HG02885 (cell line): ENCODE measurements around the gene WNT10A.

Source experiments
- ATAC-seq: cut with Tn5 transposase; IDR thresholded peaks from one replicate; pipeline ENCODE4 v1.9.1; 2021; ENCODE audit warnings: mild to moderate bottlenecking; ENCODE audit not compliant: unreplicated experiment, poor library complexity

WNT10A gene

DNA sequence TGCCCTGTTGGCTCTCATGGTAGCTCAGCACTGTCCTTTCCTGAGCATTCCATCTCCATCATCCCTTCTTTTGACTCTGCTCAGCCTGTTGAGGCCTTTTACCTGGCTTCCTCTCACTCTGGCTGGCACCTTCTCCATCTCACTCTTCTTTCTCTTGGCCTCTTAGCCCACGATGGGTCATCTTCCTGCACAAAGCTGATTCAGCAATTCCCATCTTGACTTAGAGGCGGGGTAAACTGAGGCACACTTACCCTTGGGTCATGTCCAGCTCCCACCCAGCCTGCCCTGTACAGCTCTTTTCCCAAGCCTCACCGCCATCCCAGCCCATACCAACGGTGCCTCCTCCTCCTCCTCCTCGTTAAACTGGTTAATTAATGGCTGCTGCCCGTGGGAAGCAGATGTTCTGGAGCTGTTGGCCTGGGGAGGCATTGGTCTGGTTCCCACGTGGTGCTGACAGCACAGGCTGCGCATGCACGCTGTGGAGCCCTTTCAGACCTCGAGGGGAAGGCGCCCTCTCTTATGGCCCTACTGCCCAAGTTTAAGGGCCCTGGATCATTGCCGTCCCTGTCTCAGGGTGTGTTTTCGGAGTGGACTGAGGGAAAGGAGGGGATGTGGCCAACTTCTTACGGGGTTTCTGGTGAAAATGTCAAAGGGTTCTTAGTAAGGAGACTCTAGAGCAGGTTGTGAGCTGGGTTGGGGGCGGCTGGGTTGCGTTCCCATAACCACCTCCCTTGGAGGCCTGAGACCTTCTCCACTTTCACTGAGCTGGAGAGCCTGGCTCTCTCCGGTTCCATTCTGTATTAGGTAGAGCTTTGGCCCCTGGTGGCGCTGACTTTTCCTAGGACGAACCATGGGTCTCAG, 10.9 kb downstream of the WNT10A start:
- no peak for ATAC-seq

DNA sequence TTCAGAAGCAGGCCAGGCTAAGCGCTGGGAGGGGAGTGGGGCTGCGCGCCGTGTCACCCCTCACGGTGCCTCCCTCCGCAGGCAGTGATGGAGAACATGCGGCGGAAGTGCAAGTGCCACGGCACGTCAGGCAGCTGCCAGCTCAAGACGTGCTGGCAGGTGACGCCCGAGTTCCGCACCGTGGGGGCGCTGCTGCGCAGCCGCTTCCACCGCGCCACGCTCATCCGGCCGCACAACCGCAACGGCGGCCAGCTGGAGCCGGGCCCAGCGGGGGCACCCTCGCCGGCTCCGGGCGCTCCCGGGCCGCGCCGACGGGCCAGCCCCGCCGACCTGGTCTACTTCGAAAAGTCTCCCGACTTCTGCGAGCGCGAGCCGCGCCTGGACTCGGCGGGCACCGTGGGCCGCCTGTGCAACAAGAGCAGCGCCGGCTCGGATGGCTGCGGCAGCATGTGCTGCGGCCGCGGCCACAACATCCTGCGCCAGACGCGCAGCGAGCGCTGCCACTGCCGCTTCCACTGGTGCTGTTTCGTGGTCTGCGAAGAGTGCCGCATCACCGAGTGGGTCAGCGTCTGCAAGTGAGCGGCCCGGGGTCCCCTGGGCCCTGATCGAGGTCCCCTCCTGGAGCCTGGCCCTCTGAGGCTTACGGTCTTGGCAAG, 12.2 kb downstream of the WNT10A start:
- ATAC-seq, result peak; percentile 46

DNA sequence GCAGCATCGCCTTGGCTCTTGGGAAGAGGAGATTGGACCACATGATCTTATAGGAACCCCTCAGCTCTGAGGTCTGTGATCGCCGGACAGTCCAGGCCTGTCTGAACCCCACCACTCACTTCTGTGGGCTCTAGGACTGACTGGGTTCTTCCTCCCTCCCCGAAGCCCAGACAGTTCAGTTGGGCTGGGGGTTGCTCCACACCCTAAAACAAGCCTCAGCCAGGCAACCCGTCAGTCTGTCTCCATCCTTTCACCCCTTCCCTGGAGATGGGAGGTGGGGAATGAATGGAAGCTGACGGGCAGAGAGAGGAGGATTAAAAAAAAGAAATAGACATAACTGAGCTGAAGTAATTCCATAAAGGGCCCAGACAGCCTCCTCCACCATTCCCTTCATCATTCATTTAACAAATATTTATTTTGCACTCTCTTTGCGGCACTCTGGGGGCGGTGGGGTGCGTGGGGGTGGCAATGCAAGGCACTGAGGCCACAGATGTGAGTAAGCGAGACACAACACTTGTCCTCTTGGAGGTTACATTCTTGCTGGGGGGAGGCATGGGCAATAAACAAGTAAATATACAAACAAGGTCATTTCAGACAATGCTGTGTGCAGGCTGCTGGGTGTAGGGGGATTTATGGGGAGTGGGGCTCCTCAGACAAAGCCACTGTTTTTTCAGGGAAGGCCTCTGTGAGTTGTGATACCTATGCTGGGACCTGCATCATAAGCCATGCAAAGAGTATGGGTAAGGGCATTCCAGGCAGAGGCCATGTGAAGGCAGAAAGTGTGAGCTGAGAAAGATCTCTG, 12.9 kb downstream of the WNT10A start:
- no peak for ATAC-seq

DNA sequence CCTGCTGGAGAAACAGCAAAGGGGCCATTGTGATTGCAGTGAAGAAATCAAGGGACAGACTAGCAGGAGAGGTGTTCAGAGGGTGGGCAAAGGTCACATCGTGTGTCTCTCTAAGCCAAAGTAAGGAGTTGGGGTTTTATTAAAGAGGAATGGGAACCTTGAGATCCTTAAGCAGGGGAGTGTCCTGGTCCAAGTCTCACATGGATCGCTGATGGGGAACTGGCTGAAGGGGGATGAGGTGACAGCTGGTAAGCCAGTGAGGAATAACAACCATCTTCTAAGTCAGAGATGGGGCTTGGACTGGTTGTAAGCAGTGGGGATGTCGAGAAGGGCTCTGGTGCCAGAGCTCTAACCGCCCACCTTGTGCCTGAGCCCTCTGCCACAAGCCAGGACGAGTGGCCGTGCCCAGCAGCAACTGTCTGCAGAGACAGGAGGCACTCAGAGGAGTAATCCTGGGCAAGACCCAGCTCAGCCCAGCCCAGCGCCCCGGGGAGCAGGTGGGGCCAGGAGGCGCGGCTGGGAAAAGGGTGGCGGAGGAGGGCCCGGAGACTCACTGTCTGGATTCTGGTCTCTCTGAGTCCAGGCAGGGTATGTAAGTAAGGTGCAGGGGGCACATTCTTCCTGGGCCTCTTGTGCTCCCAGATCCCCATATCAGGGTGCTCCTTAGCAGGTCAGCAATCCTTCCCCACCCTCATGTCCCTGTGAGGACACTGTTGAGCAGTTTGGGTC, 13.7 kb downstream of the WNT10A start:
- no peak for ATAC-seq

DNA sequence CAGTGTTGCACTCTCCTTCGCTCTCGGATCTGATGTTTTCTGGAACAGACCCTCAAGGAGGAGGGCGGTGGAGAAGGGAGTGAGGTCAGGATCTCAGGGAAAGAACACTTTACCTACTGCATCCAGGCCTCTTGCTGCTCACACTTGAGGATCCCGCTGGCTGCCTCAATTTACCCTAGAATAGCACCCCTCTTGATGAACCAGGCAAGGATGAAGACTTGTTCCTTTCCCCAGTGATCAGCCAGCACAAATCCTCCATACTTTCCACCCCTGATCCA, 14.2 kb downstream of the WNT10A start:
- ATAC-seq, result no peak

DNA sequence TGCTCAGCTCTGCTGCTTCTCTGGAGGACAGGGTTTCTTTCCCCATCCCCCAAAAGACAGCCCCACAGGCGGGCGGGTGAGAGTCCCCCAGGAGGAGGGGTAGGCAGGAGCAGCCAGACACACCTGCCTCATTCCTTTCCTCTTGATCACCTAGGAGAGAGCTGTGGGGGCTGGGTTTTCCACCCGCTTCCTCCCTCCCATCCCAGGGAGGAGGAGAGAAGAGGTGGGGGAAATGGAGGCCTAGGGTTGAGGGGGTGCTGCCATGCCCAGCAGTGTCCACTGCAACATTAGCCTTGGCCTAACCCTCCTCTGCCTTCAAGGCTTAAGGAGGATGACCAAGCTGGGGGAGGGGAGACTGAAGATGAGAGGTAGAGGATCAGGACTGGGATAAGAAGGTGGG, 14.7 kb downstream of the WNT10A start:
- ATAC-seq, result no peak

DNA sequence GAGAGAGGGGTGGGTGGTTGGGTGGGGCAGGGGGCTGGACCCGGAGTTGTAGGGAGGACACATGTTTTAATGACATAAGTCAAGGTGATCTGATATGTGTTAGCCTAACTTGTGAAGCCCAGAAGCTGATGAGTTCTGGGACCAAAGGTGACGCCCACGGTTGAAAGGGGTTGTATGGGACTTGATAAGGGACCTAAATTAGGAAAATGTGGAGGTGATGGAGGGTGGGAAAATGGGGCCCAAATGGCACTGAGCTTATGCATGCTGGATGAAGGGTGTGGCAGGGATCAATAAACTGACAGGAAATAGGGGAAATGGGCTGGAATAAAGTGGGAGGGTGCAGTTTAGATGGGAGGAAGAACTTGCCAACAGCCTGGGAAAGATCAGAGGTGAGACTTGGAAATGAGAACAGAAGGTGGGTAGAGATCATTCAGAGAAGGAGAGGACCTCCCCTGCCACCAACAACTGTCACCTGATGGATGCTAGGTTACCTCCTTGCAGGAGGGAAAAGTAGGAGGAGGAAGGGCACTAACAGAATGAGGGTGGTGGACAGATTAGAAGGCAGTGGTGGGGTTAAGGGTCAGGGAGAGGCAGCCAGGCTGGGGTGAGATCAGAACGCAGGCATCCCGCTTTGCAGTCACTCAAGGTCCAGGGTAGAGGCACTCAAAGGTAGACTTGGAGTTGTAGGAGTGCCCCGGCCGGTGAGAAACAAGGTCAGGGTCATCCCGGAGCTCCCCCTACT, 15.3 kb downstream of the WNT10A start:
- peak; percentile 6 for ATAC-seq

DNA sequence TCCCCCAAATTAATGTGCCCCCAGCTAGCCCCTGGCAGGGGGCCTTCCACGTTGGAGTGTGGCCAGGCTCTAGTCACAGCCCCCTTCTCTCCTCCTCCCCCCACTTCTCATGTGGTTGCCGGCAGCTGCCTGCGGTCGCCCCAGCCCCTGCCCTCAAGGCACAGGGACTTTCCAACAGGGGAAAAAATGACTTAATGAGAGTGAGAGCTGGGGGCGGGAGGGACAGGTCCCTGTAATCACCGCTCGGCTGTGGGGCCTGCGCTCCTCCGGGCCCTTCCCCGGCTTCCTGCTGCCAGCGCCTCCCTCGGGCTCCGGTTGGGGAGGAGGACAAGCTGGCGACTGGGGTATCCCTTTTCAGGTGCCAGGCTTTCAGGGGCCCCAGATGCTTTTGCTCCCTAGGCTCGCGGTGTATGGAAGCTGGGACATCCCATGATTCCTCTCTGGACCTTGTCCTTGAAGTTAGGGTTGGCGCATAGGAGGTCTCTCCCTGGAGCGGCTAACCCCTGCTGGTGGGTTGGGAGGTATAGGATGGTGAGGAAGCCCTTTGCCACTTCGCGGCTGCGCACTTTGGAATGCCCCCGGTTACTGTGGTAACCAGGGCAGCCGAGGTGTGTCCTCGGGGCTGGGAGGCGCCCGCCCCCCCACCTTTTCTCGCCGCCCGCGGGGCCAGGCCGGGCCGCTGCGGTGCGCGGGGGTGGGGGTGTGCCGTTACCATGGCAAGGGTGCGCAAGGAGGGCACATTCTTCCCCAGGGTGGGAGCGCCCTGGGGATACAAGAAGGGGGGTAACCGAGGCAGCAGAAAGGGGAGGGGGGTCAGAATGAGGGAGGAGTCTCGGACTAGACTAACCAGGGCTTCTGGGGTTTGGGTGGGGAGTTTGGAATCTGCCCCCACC, 16.1 kb downstream of the WNT10A start:
- ATAC-seq, result peak; percentile 65

DNA sequence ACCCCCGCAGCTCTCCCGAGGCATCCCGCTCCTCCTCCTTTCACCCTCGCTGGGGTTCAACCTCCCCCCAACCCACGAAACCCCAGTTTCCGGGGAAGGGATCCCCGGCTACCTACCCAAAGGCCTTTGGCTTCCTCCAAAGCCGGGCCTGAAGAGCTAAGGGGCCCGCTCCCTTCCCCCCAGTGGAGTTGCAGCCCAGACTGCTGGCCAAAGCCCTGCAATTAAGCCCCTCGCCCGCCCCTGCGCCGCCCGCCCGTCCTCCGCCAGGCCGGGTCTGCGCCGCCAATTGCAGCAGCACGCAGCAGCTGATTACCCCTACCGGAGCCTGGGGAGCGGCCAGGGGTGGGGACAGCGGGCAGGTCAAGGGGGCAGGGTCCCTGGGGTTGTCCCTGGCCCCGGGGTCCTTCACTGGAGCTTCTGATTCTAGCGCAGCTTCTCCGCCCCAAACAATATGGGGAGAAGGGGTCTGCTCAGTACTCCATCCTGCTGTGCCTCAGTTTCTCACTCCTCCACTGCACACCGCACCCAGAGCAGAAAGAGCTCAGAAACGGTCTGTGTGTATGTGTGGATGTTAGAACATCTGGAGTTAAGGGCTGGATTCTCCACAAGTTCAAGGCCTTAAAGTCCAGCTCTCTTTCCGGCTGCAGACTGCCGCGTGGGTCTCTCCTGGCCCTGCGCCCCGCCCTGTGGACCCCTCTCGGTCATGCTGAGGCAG, 16.9 kb downstream of the WNT10A start:
- ATAC-seq, result no peak

DNA sequence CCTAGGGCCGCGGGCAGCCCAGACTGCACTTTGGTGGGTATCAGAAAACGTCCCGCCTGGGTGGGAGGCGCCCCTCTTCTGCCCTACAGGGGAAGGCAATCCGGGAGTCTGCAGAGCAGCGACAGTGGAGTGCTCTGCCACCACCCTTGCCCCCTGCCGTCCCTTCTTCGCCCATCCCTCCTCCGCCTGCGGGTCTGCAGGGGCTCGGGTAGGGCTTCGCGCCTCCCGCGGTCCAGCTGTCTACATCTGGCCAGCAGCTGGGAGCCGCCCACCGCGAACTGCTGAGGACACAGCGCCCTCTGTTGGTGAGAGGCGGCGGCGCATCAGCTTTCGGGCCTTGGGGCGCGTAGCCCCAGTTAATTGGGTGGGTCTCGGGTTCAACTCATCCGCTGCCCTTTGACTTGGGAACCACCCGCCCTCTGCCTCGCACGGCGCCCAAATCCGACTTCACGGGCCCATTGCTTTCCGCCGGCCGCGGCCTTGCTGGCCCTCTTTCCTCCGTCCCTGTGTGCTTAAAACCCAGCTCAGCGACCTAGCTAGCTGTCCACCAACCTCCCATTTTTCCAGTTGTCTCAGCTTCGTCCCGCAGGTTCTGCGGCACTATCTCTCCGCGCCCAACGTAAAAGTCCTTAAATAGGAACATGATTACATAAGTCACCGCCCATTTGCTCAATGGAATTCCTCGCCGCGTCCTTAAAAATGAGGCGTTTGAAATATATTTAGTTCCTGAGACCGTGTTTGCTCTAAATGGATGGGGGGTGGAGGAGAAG, 17.6 kb downstream of the WNT10A start:
- ATAC-seq, result peak; percentile 50

DNA sequence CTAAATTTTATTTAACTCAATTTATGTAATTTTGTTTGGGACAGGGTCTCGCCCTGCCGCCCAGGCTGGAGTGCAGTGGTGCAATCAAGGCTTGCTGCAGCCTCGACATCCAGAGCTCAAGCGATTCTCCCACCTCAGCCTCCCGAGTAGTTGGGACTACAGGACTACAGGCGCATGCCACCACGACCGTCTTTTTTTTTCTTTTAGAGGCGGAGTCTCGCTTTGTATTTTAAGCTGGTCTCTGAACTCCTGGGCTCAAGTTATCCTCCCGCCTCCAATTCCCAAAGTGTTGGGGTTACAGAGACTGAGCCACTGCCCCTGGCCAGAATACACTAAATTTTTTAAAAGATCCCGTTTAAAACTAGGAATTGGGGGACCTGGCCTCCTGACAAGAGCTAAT, 18.5 kb downstream of the WNT10A start:
- no peak for ATAC-seq

DNA sequence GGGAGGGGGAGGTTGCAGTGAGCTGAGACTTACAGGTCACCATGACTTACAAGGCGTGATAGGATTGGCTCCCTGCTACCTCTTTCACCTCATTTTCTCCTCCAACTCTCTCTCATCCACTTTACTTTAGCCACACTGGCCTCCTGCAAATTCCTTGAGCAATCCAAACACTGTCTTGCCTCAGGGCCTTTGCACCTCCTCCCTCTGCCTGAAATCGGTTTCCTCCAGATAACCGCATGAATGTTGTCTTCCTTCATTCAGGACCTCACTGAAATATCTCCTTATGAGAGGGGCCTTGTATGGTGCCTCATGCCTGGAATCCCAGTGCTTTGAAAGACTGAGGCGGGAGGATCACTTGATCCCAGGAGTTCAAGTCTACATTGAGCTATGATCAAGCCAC, 21.8 kb downstream of the WNT10A start:
- no peak for ATAC-seq

DNA sequence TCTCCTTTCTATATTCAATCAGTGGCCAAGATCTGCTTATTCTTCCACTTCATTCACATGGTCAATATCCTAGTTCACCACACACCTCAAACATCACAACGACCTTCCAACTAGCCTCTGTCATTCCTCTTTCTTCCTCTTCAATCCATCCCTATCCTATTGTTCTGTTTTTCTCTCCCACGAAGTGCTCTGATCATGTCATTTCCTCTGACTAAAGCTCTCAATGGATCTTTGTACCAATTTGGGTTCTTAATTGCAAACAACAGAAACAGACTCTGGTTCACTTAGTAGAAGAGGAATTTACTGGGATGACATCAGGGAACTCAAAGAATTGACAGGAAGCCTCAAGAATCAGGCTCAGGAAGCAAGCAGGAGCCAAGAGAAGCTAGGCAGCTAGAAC, 23.5 kb downstream of the WNT10A start:
- no peak for ATAC-seq

DNA sequence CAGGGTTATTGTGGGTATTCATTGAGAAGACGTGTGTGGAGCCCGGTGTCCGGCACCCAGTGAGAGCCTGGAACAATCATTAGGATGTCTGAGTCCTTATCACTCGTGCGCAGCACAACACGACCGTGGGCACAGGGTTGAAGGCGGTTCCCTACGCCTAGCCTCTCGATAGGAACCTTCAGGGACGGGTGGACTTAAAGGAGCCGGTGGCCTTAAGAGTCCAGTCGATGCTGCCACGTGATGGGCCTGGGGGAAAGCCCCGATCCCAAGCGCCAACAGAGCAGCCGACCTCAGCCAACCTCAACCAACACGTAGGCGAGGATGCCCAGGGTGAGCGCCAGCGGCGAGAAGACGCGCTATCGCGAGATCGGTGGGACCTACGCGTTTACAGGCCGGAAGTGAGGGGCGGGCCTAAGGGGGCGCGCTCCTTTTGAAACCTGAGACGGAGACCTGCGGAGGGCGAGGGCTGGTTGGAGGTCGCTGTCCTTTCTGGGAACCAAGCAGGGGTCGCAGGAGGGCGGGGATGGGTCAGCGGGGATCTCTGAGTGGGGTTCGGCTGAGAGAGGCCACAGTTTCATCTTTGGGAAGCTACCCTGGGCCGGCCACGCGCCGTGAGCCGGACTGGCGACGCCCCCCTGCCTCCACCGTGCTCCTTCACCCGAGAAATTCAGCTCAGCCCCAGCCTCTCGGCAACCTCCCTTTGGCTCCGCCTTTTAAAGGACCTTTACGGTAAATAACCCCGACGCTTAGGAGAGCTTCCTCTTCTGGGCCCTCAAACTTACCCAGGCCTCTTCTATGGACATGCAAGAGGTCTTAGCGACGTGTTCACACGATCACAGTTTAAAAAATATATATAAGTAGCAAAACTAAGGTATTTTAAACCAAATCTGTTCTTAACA, 28.3 kb downstream of the WNT10A start:
- ATAC-seq, result peak; percentile 94

DNA sequence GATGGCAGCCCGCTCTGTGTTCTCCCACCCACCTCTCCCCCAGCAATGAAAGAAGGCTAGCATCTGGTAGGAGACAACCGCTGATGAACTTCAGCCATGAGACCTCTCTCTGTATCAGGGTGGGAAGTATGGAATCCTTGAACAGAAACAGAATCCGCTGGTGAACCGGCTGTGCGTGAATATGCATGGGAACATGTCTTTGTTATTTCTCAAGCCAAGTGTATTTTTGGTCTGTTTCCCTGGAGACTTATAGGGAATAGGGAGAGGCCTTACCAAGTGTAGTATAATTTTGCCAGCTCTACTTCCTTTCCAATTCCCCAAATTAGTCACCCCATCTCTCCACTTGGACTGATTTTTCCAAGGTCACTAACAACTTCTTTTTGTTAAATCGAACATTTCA, 30.1 kb downstream of the WNT10A start:
- no peak for ATAC-seq

DNA sequence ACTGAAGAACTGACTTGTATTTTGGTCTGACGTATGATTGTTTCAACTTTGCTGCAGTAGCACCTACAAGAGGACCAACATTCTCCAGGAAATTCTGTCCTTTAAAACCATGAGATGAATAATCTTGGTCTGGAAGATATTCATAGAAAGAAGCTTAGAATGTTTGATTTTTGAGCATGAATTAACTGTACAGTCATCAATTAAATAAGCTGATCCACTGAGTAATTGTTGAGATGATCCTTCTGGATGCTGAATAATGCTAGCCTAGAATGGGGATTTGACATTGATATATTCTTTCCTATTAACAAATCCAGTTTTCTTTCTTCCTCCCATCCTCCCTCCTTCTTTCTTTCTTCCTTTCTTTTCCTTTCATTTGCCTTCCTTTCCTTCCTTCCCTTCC, 39.9 kb downstream of the WNT10A start:
- ATAC-seq, result no peak

DNA sequence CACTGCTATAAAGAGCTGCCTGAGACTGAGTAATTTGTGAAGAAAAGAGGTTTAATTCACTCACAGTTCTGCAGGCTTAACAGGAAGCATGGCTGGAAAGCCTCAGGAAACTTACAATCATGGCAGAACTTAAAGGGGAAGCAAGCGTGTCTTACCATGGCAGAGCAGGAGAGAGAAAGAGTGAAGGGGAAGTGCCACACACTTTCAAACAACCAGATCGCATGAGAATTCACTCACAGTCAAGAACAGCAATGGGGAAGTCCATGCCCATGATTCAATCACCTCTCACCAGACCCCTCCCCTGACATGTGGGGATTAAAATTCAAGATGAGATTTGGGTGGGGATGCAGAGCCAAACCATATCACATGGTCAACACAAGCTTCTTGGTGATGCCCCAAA, 44.1 kb downstream of the WNT10A start:
- ATAC-seq, result no peak
